Measurements from ENCODE around the gene FCHSD1. TPM values are rescaled to one million over a fixed set of nuclear protein-coding genes. Genes with fewer than 3 reads are reported as not detected.

Gene FCHSD1
- total RNA-seq, 1 experiment from 2014 or later = 21.2 TPM

DNA sequence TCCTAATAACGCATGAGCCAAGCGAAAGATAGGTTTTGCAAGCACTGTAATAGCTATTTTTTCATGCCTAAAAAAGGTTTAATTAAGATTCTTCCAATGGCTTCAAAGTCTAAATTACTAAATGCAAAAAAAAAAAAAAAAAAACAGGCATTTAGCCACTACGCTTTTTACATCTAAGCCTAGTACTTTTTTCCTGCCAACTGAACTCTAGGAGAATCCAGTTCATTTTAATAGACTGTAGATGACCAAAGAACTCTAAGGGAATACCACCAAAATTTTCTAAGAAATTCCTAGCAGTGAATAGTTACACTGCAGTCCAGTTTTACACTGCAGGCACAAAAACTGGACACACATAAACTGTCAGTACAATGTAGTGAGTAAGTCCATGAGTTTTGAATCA, 42.2 kb downstream of the FCHSD1 start:
- no peaks in the 10 kb centered on the region for H3K27me3 Mint-ChIP-seq (ENCODE audit: insufficient read depth, unreplicated experiment)
- intact Hi-C loops (cut with micrococcal nuclease) = loop anchor here (10.0 kb wide), 1 partner anchor 634 kb away; no protein-coding TSS in a partner anchor
- no peak overlapping the region for H3K4me3 Mint-ChIP-seq (ENCODE audit: unreplicated experiment)
- H3K27ac Mint-ChIP-seq (ENCODE audit: low read depth, unreplicated experiment) = no peak overlapping the region
- CTCF ChIA-PET = interaction anchor here (0.7 to 4.6 kb wide), 9 partner anchors 8 to 351 kb away, joined by 4 to 42 read pairs (median 6); partner anchors contain the start of gene DIAPH1
- POLR2A ChIA-PET = interaction anchor here (3.5 to 14.7 kb wide), 3 partner anchors 7 to 28 kb away, joined by 15 to 385 read pairs (median 29); partner anchors contain the start of genes DIAPH1, HDAC3 and RELL2
- no peak for TF ChIP-seq CTCF (IDR thresholded peaks at IDR 0.05; ENCODE audit: unreplicated experiment)
- H3K9me3 Mint-ChIP-seq (ENCODE audit: unreplicated experiment) = no peaks in the 10 kb centered on the region
- DNase-seq (ENCODE audit: unreplicated experiment) = no peak
- no TSS peak for BruUV-seq (replicated peaks)
- peaks cover 40% of the 10 kb centered on the region for H3K36me3 Mint-ChIP-seq (ENCODE audit: insufficient read depth, unreplicated experiment)
- H3K4me1 Mint-ChIP-seq (ENCODE audit: insufficient read depth, unreplicated experiment) = peaks cover 57% of the 10 kb centered on the region

DNA sequence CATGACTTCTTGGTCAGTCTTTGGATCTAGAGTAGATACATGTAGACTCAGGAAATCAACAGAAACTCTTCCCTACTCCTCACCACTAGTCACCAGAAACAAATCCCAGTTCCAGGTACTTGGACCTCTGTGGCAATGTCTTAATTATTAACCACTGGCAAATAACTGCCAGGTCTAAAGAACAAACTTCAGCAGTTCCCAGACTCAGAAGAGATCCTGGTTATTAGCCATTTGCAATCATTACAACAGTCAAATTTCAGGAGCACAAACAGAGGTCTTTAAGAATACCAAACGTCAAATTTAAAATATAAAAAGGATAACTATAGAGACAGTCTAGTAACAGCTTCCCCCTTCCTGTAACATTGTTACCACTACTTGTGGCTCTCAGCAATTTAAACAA, 42.7 kb downstream of the FCHSD1 start:
- POLR2A ChIA-PET = interaction anchor here (3.5 to 14.7 kb wide), 3 partner anchors 8 to 28 kb away, joined by 15 to 385 read pairs (median 29); partner anchors contain the start of genes DIAPH1, HDAC3 and RELL2
- Mint-ChIP-seq H3K27me3 (ENCODE audit: insufficient read depth, unreplicated experiment) (no peaks in the 10 kb centered on the region), H3K9me3 (ENCODE audit: unreplicated experiment) (no peaks in the 10 kb centered on the region), H3K36me3 (ENCODE audit: insufficient read depth, unreplicated experiment) (peaks cover 35% of the 10 kb centered on the region), H3K4me3 (ENCODE audit: unreplicated experiment) (no peak overlapping the region), H3K27ac (ENCODE audit: low read depth, unreplicated experiment) (peak overlapping the region; percentile 53), H3K4me1 (ENCODE audit: insufficient read depth, unreplicated experiment) (peaks cover 58% of the 10 kb centered on the region)
- CTCF ChIA-PET = interaction anchor here (0.7 to 4.6 kb wide), 10 partner anchors 8 to 352 kb away, joined by 3 to 42 read pairs (median 6); partner anchors contain the start of gene DIAPH1
- BruUV-seq (replicated peaks) = no TSS peak
- DNase-seq (ENCODE audit: unreplicated experiment) = no peak
- no peak for TF ChIP-seq CTCF (IDR thresholded peaks at IDR 0.05; ENCODE audit: unreplicated experiment)
- intact Hi-C loops (cut with micrococcal nuclease) = loop anchor here (10.0 kb wide), 1 partner anchor 634 kb away; no protein-coding TSS in a partner anchor

GRCh38 chr5:141608046-141608445, 43.2 kb downstream of the FCHSD1 start:
- Mint-ChIP-seq H3K27ac (ENCODE audit: low read depth, unreplicated experiment) (peak overlapping the region; percentile 53), H3K27me3 (ENCODE audit: insufficient read depth, unreplicated experiment) (no peaks in the 10 kb centered on the region), H3K36me3 (ENCODE audit: insufficient read depth, unreplicated experiment) (peaks cover 32% of the 10 kb centered on the region), H3K9me3 (ENCODE audit: unreplicated experiment) (no peaks in the 10 kb centered on the region), H3K4me3 (ENCODE audit: unreplicated experiment) (no peak overlapping the region), H3K4me1 (ENCODE audit: insufficient read depth, unreplicated experiment) (peaks cover 53% of the 10 kb centered on the region)
- POLR2A ChIA-PET = interaction anchor here (0.5 to 14.7 kb wide), 5 partner anchors 8 to 50 kb away, joined by 3 to 385 read pairs (median 15); partner anchors contain the start of genes DIAPH1, HDAC3 and RELL2
- intact Hi-C loops (cut with micrococcal nuclease) = loop anchor here (10.0 kb wide), 1 partner anchor 633 kb away; no protein-coding TSS in a partner anchor
- DNase-seq (ENCODE audit: unreplicated experiment) = no peak
- TF ChIP-seq CTCF (IDR thresholded peaks at IDR 0.05; ENCODE audit: unreplicated experiment) = no peak
- BruUV-seq (replicated peaks) = no TSS peak
- CTCF ChIA-PET = interaction anchor here (0.7 to 4.6 kb wide), 9 partner anchors 9 to 352 kb away, joined by 3 to 42 read pairs (median 6); partner anchors contain the start of gene DIAPH1

DNA sequence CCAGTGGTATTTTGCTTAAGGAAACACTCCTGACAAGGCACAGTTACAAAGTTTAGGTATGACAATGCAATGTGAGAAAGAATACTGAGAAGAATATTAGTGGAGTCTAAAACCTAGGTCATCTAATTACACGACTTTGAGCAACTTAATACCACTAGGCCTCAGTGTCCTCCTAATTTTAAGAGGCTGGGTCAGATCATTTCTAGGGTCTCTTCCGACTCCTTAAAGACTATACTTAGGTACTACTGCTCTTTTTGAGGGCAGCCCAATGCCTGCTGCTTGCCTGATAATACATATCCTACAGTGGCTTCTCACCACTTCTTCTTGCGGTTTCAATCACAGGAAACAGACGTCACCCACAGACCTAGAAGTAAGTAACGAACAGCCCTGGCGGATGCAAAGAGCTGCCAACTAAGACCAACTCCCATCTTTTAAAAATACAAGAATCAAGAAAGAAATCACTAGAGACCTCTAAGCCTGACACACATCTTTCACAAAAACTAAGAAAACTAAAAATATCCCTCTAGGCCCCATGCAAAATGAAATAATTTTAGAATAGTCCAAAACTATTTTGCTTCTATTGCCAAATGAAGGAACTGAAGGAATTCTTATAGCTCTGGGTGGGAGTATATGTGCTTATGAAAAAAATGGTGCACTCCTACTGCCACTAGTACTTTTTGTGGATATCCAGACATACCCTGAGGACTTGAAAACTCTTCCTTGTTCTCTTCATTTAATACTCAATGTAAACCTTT, 45.5 kb downstream of the FCHSD1 start:
- BruUV-seq (replicated peaks) = no TSS peak
- CTCF ChIA-PET = interaction anchor here (0.5 to 1.1 kb wide), 4 partner anchors 11 to 37 kb away, joined by 4 to 7 read pairs (median 6); no protein-coding TSS in a partner anchor
- peak overlapping the region; percentile 98 for H3K27ac Mint-ChIP-seq (ENCODE audit: low read depth, unreplicated experiment)
- TF ChIP-seq CTCF (IDR thresholded peaks at IDR 0.05; ENCODE audit: unreplicated experiment) = no peak
- no peaks in the 10 kb centered on the region for H3K9me3 Mint-ChIP-seq (ENCODE audit: unreplicated experiment)
- peak; percentile 63 for DNase-seq (ENCODE audit: unreplicated experiment)
- intact Hi-C loops (cut with micrococcal nuclease) = loop anchor here (10.0 kb wide), 1 partner anchor 631 kb away; no protein-coding TSS in a partner anchor
- POLR2A ChIA-PET = interaction anchor here (1.0 to 14.7 kb wide), 6 partner anchors 9 to 31 kb away, joined by 3 to 385 read pairs (median 18); partner anchors contain the start of genes DIAPH1, HDAC3 and RELL2
- H3K4me3 Mint-ChIP-seq (ENCODE audit: unreplicated experiment) = peak overlapping the region; percentile 17
- peaks cover 24% of the 10 kb centered on the region for H3K36me3 Mint-ChIP-seq (ENCODE audit: insufficient read depth, unreplicated experiment)
- H3K27me3 Mint-ChIP-seq (ENCODE audit: insufficient read depth, unreplicated experiment) = no peaks in the 10 kb centered on the region
- peaks cover 44% of the 10 kb centered on the region for H3K4me1 Mint-ChIP-seq (ENCODE audit: insufficient read depth, unreplicated experiment)

Data from MCF 10A (cell line).